A673 (cell line): Measurements from ENCODE around the gene BAZ1A. TPM values are rescaled to one million over a fixed set of nuclear protein-coding genes. Genes with fewer than 3 reads are reported as not detected.

ENCODE experiments used
- BruUV-seq: library from RNA; stranded (reverse); fragments of 400-500 nt; replicated peaks from 2 replicates; lab custom pipeline; 2021; lab: Mats Ljungman, UMichigan
- CTCF ChIA-PET: fragments of 300-600 bp; sonication (Branson Sonifier 250); formaldehyde crosslinking; loops from one replicate; lab custom pipeline; 2022; ENCODE audit warnings: antibody characterized with exemption; lab: Charles Lee
- POLR2A ChIA-PET: fragments of 300-600 bp; sonication (Branson Sonifier 250); formaldehyde crosslinking; loops from one replicate; lab custom pipeline; 2022; ENCODE audit warnings: antibody characterized with exemption; ENCODE audit not compliant: low non-redundant PET; lab: Charles Lee
- DNase-seq: peaks from one replicate; pipeline ENCODE4 v3.0.0-alpha.2; 2015; ENCODE audit warnings: low spot score
- H3K27ac ChIP-seq: fragments of 200-600 bp; sonication (generic); 2 replicates; pipeline ENCODE4 v1.5.1; 2016; ENCODE audit warnings: mixed run types, low read depth, mild to moderate bottlenecking, mixed read lengths, antibody characterized with exemption, low read length; ENCODE audit not compliant: poor library complexity, severe bottlenecking
- H3K27me3 ChIP-seq: fragments of 200-600 bp; sonication (generic); replicated peaks from 2 replicates; pipeline ENCODE4 v1.6.1; 2017; ENCODE audit warnings: mixed run types, low read depth, mild to moderate bottlenecking, mixed read lengths, antibody characterized with exemption, low read length; ENCODE audit not compliant: insufficient read depth, poor library complexity
- H3K36me3 ChIP-seq: fragments of 200-600 bp; sonication (generic); 2 replicates; pipeline ENCODE4 v1.6.1; 2016; ENCODE audit warnings: mixed run types, mild to moderate bottlenecking, mixed read lengths, antibody characterized with exemption, low read length; ENCODE audit not compliant: insufficient read depth, poor library complexity, severe bottlenecking
- H3K4me1 ChIP-seq: fragments of 200-600 bp; sonication (generic); 2 replicates; pipeline ENCODE4 v1.6.1; 2017; ENCODE audit warnings: mixed run types, mild to moderate bottlenecking, mixed read lengths, antibody characterized with exemption, low read length; ENCODE audit not compliant: insufficient read depth, poor library complexity, severe bottlenecking
- H3K4me3 ChIP-seq: fragments of 200-600 bp; sonication (generic); 2 replicates; pipeline ENCODE4 v1.5.1; 2016; ENCODE audit warnings: low read depth, mixed run types, mild to moderate bottlenecking, mixed read lengths, low read length; ENCODE audit not compliant: poor library complexity, severe bottlenecking
- H3K9me3 ChIP-seq: fragments of 200-600 bp; sonication (generic); 2 replicates; pipeline ENCODE4 v1.6.1; 2016; ENCODE audit warnings: mixed run types, low read depth, mild to moderate bottlenecking, mixed read lengths, antibody characterized with exemption, low read length; ENCODE audit not compliant: poor library complexity, severe bottlenecking
- EZH2 ChIP-seq: fragments of 200-600 bp; sonication (generic); IDR thresholded peaks from 2 replicates; pipeline ENCODE4 v1.6.1; 2017; ENCODE audit warnings: borderline replicate concordance, low read depth, mild to moderate bottlenecking, mixed read lengths, antibody characterized with exemption, low read length; ENCODE audit not compliant: poor library complexity, severe bottlenecking
- intact Hi-C: fragments of 100-400 bp; cut with micrococcal nuclease; formaldehyde crosslinking; loops from one replicate; pipeline ENCODE4 v1.10.0; 2022; ENCODE audit not compliant: unreplicated experiment
- total RNA-seq: library from RNA; stranded (reverse); gene quantifications from 2 replicates; pipeline ENCODE4 v1.2.3, GENCODE V29; 2021
- TF ChIP-seq, protein P1 (sequence below): fragments of 300-800, 200-600 bp; sonication (generic); conservative IDR thresholded peaks from 2 replicates; pipeline ENCODE4 v1.5.1; 2017; ENCODE audit warnings: low read depth, mild to moderate bottlenecking, antibody characterized with exemption, low read length, moderate library complexity, mixed read lengths

Gene BAZ1A
- total RNA-seq, 1 experiment from 2014 or later: 70.3 TPM

DNA sequence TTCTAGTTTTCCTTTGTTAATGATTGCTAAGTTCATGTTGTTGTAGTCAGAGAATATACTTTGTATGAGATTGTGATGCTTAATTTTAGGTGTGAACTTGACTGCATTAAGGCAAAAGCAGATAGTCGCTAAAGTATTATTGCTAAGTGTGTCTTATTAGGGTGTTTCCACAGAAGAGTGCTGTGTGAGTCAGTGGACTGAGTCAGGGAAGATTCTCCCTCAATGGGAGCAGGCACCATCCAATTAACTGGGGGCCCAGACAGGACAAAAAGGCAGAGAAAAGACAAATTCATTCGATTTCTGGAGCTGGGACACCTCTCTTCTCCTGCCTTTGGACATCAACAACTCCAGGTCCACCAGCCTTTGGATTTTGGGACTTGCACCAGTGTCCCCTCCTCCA is 48.5 kb downstream of the BAZ1A start:
- Histone ChIP-seq H3K4me1 (no peaks in the 10 kb centered on the region), H3K36me3 (peaks cover 33% of the 10 kb centered on the region), H3K27ac (no peak overlapping the region), H3K4me3 (no peak overlapping the region), H3K27me3 (no peaks in the 10 kb centered on the region), H3K9me3 (no peaks in the 10 kb centered on the region)
- POLR2A ChIA-PET: no interaction called here
- CTCF ChIA-PET: interaction anchor here (0.5 kb wide), 1 partner anchor 1254 kb away, joined by 8 read pairs; no protein-coding TSS in a partner anchor
- no peak for TF ChIP-seq EZH2
- TF ChIP-seq, protein P1, sequence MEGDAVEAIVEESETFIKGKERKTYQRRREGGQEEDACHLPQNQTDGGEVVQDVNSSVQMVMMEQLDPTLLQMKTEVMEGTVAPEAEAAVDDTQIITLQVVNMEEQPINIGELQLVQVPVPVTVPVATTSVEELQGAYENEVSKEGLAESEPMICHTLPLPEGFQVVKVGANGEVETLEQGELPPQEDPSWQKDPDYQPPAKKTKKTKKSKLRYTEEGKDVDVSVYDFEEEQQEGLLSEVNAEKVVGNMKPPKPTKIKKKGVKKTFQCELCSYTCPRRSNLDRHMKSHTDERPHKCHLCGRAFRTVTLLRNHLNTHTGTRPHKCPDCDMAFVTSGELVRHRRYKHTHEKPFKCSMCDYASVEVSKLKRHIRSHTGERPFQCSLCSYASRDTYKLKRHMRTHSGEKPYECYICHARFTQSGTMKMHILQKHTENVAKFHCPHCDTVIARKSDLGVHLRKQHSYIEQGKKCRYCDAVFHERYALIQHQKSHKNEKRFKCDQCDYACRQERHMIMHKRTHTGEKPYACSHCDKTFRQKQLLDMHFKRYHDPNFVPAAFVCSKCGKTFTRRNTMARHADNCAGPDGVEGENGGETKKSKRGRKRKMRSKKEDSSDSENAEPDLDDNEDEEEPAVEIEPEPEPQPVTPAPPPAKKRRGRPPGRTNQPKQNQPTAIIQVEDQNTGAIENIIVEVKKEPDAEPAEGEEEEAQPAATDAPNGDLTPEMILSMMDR: no peak
- BruUV-seq: no TSS peak
- no peak for DNase-seq
- intact Hi-C loops: no loop called here

DNA sequence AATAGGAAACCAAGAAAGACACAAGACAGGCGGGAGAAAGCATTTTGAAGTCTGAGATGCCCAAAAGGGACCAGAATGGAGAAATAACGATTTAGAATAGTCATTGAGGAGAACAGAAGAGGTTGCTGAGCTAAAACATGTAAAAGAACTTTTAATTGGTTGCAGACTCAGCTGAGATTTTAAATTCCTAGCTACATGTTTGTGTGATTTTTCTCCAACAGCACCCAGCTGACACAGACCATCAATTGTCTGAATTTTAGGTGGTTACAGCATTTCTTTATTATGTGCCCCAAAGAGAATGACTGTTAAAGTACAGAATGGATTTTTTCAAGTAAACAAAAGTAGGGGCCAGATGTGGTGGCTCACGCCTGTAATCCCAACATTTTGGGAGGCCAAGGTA is 50.3 kb downstream of the BAZ1A start:
- Histone ChIP-seq H3K4me1 (no peaks in the 10 kb centered on the region), H3K9me3 (no peaks in the 10 kb centered on the region), H3K4me3 (no peak overlapping the region), H3K27me3 (no peaks in the 10 kb centered on the region), H3K36me3 (peaks cover 28% of the 10 kb centered on the region), H3K27ac (no peak overlapping the region)
- intact Hi-C loops: no loop called here
- no TSS peak for BruUV-seq
- no peak for DNase-seq
- ChIA-PET CTCF (no interaction called here), POLR2A (no interaction called here)
- no peak for TF ChIP-seq EZH2
- TF ChIP-seq, protein P1: no peak

GRCh38 chr14:34824256-34824655 is 50.9 kb downstream of the BAZ1A start:
- Histone ChIP-seq H3K4me3 (no peak overlapping the region), H3K27me3 (no peaks in the 10 kb centered on the region), H3K27ac (no peak overlapping the region), H3K4me1 (no peaks in the 10 kb centered on the region), H3K9me3 (no peaks in the 10 kb centered on the region), H3K36me3 (peaks cover 24% of the 10 kb centered on the region)
- BruUV-seq: no TSS peak
- TF ChIP-seq, protein P1: no peak
- no peak for TF ChIP-seq EZH2
- CTCF ChIA-PET: no interaction called here
- POLR2A ChIA-PET: no interaction called here
- intact Hi-C loops: no loop called here
- no peak for DNase-seq
